ENCODE results near the gene LARGE1.
"Not testable (repeated sequence)": the region's sequence is repeated elsewhere in the genome, so short reads cannot be mapped to it uniquely, and the experiment has no call there.

The LARGE1 gene

GRCh38 chr22:33597274-33597985 is 322.8 kb downstream of the LARGE1 start:
- no peak for DNase-seq (ENCODE audit: low spot score)

- DNase-seq (ENCODE audit: low spot score): no peak
These were observed 326.5 kb downstream of the LARGE1 start for GRCh38 chr22:33593818-33594217.

- no peak for DNase-seq (ENCODE audit: low spot score)
These were observed 328.3 kb downstream of the LARGE1 start for GRCh38 chr22:33591946-33592345.

GRCh38 chr22:33589297-33589696 is 331.0 kb downstream of the LARGE1 start:
- DNase-seq (ENCODE audit: low spot score): no peak

- no peak for DNase-seq (ENCODE audit: low spot score)
These were observed 331.4 kb downstream of the LARGE1 start for GRCh38 chr22:33588860-33589259.

GRCh38 chr22:33584152-33584551 is 336.1 kb downstream of the LARGE1 start:
- DNase-seq (ENCODE audit: low spot score): no peak

- DNase-seq (ENCODE audit: low spot score): no peak
These were observed 337.4 kb downstream of the LARGE1 start for GRCh38 chr22:33582822-33583400.

GRCh38 chr22:33580310-33580709 is 340.0 kb downstream of the LARGE1 start:
- no peak for DNase-seq (ENCODE audit: low spot score)

- DNase-seq (ENCODE audit: low spot score): peak; percentile 67
These were observed 340.7 kb downstream of the LARGE1 start for GRCh38 chr22:33579448-33580093.

- no peak for DNase-seq (ENCODE audit: low spot score)
These were observed 341.5 kb downstream of the LARGE1 start for GRCh38 chr22:33578752-33579151.

- DNase-seq (ENCODE audit: low spot score): peak; percentile 17
These were observed 342.3 kb downstream of the LARGE1 start for GRCh38 chr22:33577862-33578411.

GRCh38 chr22:33576205-33576604 is 344.1 kb downstream of the LARGE1 start:
- no peak for DNase-seq (ENCODE audit: low spot score)

- no peak for DNase-seq (ENCODE audit: low spot score)
These were observed 344.5 kb downstream of the LARGE1 start for GRCh38 chr22:33575771-33576170.

GRCh38 chr22:33575041-33575440 is 345.2 kb downstream of the LARGE1 start:
- DNase-seq (ENCODE audit: low spot score): no peak

- peak; percentile 17 for DNase-seq (ENCODE audit: low spot score)
These were observed 346.8 kb downstream of the LARGE1 start for GRCh38 chr22:33573479-33573878.

GRCh38 chr22:33572086-33572485 is 348.2 kb downstream of the LARGE1 start:
- DNase-seq (ENCODE audit: low spot score): no peak

GRCh38 chr22:33570110-33570509 is 350.2 kb downstream of the LARGE1 start:
- no peak for DNase-seq (ENCODE audit: low spot score)

- no peak for DNase-seq (ENCODE audit: low spot score)
These were observed 350.7 kb downstream of the LARGE1 start for GRCh38 chr22:33569559-33569958.

GRCh38 chr22:33569018-33569417 is 351.3 kb downstream of the LARGE1 start:
- no peak for DNase-seq (ENCODE audit: low spot score)

GRCh38 chr22:33566495-33566894 is 353.8 kb downstream of the LARGE1 start:
- not testable (repeated sequence) for DNase-seq (ENCODE audit: low spot score)

- no peak for DNase-seq (ENCODE audit: low spot score)
These were observed 354.7 kb downstream of the LARGE1 start for GRCh38 chr22:33565580-33565995.

- DNase-seq (ENCODE audit: low spot score): no peak
These were observed 355.6 kb downstream of the LARGE1 start for GRCh38 chr22:33564683-33565082.

Measured in HuH-7 (cell line).